Measurements from ENCODE around the gene LUC7L.
"Not testable (repeated sequence)": the region's sequence is repeated elsewhere in the genome, so short reads cannot be mapped to it uniquely, and the experiment has no call there.

The LUC7L gene

DNA sequence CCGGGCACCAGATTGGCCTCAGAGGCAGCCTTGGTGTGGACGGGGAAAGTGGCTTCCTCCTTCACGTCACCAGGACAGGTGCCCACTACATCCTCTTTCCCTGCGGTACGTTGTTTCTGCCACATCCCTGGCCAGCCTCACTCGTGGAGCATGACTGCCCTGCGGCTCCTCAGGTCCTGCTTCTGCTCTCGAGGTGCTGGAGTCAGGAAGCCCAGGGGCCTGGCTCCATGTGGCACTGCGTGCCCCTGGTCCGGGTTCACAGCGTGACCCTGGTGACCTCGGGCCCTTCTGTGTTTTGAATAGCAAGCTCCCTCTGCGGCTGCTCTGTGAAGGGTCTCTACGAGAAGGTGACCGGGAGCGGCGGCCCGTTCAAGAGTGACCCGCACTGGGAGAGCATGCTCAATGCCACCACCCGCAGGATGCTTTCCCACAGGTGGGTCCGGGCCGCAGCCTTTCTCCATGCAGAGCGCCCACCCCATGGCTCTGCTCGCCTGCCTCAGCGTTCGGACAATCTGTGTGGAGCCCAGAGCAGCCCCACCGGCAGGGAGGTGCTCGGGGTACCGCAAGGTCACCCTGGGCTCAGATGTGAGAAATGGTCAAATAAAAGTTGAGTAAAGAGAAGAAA lies 33.0 kb upstream of the LUC7L start:
- TF ChIP-seq, protein P1, sequence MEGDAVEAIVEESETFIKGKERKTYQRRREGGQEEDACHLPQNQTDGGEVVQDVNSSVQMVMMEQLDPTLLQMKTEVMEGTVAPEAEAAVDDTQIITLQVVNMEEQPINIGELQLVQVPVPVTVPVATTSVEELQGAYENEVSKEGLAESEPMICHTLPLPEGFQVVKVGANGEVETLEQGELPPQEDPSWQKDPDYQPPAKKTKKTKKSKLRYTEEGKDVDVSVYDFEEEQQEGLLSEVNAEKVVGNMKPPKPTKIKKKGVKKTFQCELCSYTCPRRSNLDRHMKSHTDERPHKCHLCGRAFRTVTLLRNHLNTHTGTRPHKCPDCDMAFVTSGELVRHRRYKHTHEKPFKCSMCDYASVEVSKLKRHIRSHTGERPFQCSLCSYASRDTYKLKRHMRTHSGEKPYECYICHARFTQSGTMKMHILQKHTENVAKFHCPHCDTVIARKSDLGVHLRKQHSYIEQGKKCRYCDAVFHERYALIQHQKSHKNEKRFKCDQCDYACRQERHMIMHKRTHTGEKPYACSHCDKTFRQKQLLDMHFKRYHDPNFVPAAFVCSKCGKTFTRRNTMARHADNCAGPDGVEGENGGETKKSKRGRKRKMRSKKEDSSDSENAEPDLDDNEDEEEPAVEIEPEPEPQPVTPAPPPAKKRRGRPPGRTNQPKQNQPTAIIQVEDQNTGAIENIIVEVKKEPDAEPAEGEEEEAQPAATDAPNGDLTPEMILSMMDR (conservative IDR thresholded peaks at IDR 0.05; ENCODE audit: low read depth, low read length) = no peak
- H3K4me3 ChIP-seq (ENCODE audit: low read length) = no peak overlapping the region
- DNase-seq (ENCODE audit: low read depth) = no peak

DNA sequence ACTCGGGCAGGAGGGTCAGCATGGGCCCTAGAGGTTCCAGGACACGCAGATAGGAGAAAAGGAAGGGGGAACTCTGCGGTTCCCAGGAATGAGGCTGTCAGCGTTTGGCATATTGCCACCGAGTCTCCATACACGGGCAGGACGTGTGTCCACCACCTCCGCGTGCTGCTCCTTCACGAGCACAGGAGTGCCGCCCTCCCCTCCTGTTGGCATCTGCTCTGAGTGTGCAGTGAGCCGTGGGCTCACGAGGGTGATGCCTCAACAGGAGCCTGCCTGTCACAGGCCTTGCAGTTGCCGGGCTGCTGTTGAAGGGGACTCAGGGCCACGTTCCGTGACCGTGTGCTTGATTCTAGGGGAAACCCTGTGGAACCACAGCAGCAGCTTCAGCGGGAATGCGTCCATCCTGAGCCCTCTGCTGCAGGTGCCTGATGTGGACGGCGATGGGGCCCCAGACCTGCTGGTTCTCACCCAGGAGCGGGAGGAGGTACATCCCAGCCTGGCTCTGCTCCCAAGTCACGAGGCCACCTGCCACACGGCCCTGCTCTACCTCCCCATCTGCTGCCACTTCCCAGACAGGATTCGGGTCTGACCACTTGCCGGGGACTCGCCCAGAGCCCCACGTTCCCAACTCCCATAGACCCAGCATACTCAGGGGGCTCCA lies 31.9 kb upstream of the LUC7L start:
- no peak overlapping the region for H3K4me3 ChIP-seq (ENCODE audit: low read length)
- no peak for DNase-seq (ENCODE audit: low read depth)
- TF ChIP-seq, protein P1 (conservative IDR thresholded peaks at IDR 0.05; ENCODE audit: low read depth, low read length) = no peak

DNA sequence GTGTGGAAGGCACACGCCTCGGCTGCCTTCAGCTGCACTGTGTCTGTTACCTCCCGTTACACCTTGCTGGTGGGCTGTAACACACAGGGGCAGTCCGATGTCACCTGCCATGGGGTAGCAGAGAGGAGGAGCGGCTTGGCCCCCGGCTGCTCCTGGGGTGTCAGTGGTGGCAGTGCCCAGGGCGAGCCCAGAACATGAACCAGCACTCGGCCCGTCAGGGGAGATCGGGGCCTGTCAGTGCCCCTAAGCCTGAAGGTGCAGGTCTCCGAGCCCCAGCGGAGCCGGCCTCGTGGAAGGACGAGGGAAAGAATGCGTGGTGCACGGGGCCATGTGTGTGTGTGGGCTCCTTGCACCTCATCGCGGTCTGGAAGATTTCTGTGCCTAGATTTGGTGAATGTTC lies 31.1 kb upstream of the LUC7L start:
- no peak for DNase-seq (ENCODE audit: low read depth)
- H3K4me3 ChIP-seq (ENCODE audit: low read length) = no peak overlapping the region
- TF ChIP-seq, protein P1 (conservative IDR thresholded peaks at IDR 0.05; ENCODE audit: low read depth, low read length) = no peak

DNA sequence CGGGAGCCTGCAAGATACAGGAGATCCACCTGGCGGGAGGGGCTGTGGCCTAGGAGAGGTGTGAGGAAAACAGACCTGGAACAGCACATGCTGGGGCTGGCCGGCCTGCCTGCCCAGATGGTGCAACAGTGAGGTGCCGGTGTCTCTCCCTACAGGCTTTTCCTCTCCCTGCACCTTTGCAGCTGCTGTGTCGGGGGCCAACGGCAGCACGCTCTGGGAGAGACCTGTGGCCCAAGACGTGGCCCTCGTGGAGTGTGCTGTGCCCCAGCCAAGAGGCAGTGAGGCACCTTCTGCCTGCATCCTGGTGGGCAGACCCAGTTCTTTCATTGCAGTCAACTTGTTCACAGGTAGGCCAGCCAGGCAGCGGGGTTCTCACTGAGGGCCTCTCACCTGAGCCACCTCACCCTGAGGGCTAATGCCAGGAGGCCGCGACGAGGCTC lies 30.6 kb upstream of the LUC7L start:
- H3K4me3 ChIP-seq (ENCODE audit: low read length) = no peak overlapping the region
- TF ChIP-seq, protein P1 (conservative IDR thresholded peaks at IDR 0.05; ENCODE audit: low read depth, low read length) = no peak
- no peak for DNase-seq (ENCODE audit: low read depth)

DNA sequence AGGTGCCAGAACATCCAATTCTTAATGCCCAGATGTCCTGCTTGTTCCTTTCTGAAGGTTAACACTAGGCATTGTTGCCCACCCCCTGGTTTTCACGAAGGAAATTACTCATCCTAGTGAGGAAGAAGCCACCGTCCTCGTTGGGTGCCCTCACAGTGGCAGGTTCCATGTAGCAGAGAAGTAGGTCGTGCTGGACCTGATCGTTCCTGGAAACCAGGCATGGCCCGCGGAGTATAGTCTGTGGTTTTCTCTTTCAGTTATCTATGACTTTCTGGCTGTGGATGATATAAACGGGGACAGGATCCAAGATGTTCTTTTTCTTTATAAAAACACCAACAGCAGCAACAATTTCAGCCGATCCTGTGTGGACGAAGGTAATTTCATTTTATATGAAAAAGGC lies 30.0 kb upstream of the LUC7L start:
- no peak for DNase-seq (ENCODE audit: low read depth)
- H3K4me3 ChIP-seq (ENCODE audit: low read length) = no peak overlapping the region
- TF ChIP-seq, protein P1 (conservative IDR thresholded peaks at IDR 0.05; ENCODE audit: low read depth, low read length) = no peak

DNA sequence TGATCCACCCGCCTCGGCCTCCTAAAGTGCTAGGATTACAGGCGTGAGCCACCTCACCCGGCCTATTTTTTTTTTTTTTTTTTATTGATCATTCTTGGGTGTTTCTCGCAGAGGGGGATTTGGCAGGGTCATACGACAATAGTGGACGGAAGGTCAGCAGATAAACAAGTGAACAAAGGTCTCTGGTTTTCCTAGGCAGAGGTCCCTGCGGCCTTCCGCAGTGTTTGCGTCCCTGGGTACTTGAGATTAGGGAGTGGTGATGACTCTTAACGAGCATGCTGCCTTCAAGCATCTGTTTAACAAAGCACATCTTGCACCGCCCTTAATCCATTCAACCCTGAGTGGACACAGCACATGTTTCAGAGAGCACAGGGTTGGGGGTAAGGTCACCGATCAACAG lies 28.8 kb upstream of the LUC7L start:
- DNase-seq (ENCODE audit: low read depth); H3K4me3 ChIP-seq (ENCODE audit: low read length): not testable (repeated sequence)

DNA sequence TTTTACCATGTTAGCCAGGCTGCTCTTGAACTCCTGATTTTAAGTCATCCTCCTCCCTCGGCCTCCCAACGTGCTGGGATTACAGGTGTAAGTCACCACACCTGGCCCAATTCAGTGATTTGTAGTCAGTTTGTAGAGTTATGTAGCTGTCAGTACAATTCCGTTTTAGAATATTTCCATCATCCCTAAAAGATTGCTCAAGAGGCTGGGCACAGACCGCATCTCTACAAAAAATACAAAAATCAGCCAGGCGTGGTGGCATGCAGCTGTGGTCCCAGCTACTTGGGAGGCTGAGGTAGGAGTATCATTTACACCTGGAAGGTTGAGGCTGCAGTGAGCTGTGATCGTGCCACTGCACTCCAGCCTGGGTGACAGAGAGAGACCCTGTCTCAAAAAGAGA lies 25.9 kb upstream of the LUC7L start:
- H3K4me3 ChIP-seq (ENCODE audit: low read length) = no peak overlapping the region
- no peak for DNase-seq (ENCODE audit: low read depth)
- TF ChIP-seq, protein P1 (conservative IDR thresholded peaks at IDR 0.05; ENCODE audit: low read depth, low read length) = no peak

Measured in retinal pigment epithelial cell (primary cell).